GM12878 (cell line): Measurements from ENCODE around the gene ATP10D. TPM values are rescaled to one million over a fixed set of nuclear protein-coding genes. Genes with fewer than 3 reads are reported as not detected.

ENCODE experiments used
- ATAC-seq: fragments of 200-7000 bp; cut with Tn5 transposase; 3 replicates; pipeline ENCODE4 v1.9.1; 2020; ENCODE audit warnings: mild to moderate bottlenecking, moderate library complexity
- BruUV-seq: library from RNA; stranded (reverse); fragments of 400-500 nt; replicated peaks from 2 replicates; lab custom pipeline; 2021; lab: Mats Ljungman, UMichigan
- CTCF ChIA-PET: fragments of 300-600 bp; sonication (Branson Sonifier 250); formaldehyde crosslinking; extraction: SDS; loops from one replicate; lab custom pipeline; 2021; ENCODE audit warnings: inconsistent platforms; lab: Yijun Ruan, JAX
- POLR2A ChIA-PET: fragments of 350-600 bp; formaldehyde crosslinking; extraction: SDS; loops from one replicate; lab custom pipeline; 2021; ENCODE audit warnings: inconsistent platforms; lab: Charles Lee
- RAD21 ChIA-PET: fragments of 300-600 bp; sonication (Branson Sonifier 250); formaldehyde crosslinking; loops from one replicate; lab custom pipeline; 2023; ENCODE audit warnings: antibody characterized with exemption; ENCODE audit not compliant: unreplicated experiment; lab: Charles Lee
- SMC1A ChIA-PET: fragments of 300-600 bp; sonication (Branson Sonifier 250); formaldehyde crosslinking; loops from one replicate; lab custom pipeline; 2023; ENCODE audit not compliant: unreplicated experiment, uncharacterized antibody; lab: Charles Lee
- DNase-seq: peaks from one replicate; pipeline ENCODE4 v3.0.0-alpha.2; 2011; ENCODE audit warnings: low read depth, low spot score
- FAIRE-seq: peaks from 3 replicates; lab custom pipeline; 2011; peaks lifted over from hg19 to GRCh38; lab: Jason Lieb, UNC
- H2AFZ ChIP-seq: 2 replicates; pipeline ENCODE4 v1.6.0; 2011; ENCODE audit warnings: low read depth, low read length, control low read depth; ENCODE audit not compliant: control insufficient read depth
- H3K27ac ChIP-seq: 2 replicates; pipeline ENCODE4 v1.5.1; 2011; ENCODE audit warnings: control low read depth; ENCODE audit not compliant: control insufficient read depth, insufficient read depth
- H3K27me3 ChIP-seq, 2 experiments: replicated peaks in 1 of 2; 2 replicates each; pipeline versions ENCODE4 v1.6.0 to v1.6.1; 2011; ENCODE audit warnings: low read length in 1 of 2; ENCODE audit not compliant: control insufficient read depth in 2 of 2, insufficient read depth in 2 of 2
- H3K36me3 ChIP-seq, 2 experiments: 2 replicates each; pipeline ENCODE4 v1.5.1; 2011; ENCODE audit warnings: low read length in 1 of 2; ENCODE audit not compliant: control insufficient read depth in 2 of 2, insufficient read depth in 2 of 2
- H3K4me1 ChIP-seq: 2 replicates; pipeline ENCODE4 v1.6.1; 2011; ENCODE audit warnings: mild to moderate bottlenecking, low read length, moderate library complexity, mixed read lengths; ENCODE audit not compliant: control insufficient read depth, insufficient read depth
- H3K4me2 ChIP-seq: 2 replicates; pipeline ENCODE4 v1.6.0; 2011; ENCODE audit warnings: control low read depth; ENCODE audit not compliant: control insufficient read depth, insufficient read depth
- H3K4me3 ChIP-seq: fragments of 200-600 bp; sonication (generic); 2 replicates; pipeline ENCODE4 v1.5.1; 2016
- H3K79me2 ChIP-seq: 2 replicates; pipeline ENCODE4 v1.6.0; 2011; ENCODE audit warnings: low read length; ENCODE audit not compliant: control insufficient read depth, insufficient read depth
- H3K9ac ChIP-seq: 2 replicates; pipeline ENCODE4 v1.8.0; 2011; ENCODE audit warnings: low read length, control low read depth, mixed read lengths; ENCODE audit not compliant: control insufficient read depth, insufficient read depth
- H3K9me3 ChIP-seq: replicated peaks from 3 replicates; pipeline ENCODE4 v1.5.1; 2011; ENCODE audit warnings: mild to moderate bottlenecking, low read length; ENCODE audit not compliant: control insufficient read depth, insufficient read depth
- H4K20me1 ChIP-seq: 2 replicates; pipeline ENCODE4 v1.6.0; 2011; ENCODE audit not compliant: control insufficient read depth, insufficient read depth
- MTA3 ChIP-seq: IDR thresholded peaks from 2 replicates; pipeline ENCODE4 v1.6.1; 2012; ENCODE audit warnings: low read length, inconsistent platforms, borderline replicate concordance
- USF2 ChIP-seq: IDR thresholded peaks from 2 replicates; pipeline ENCODE4 v1.6.1; 2011; ENCODE audit warnings: low read depth, low read length, improper control_type of control experiment, borderline replicate concordance
- ZNF687 ChIP-seq: fragments of 450-650 bp; IDR thresholded peaks from 2 replicates; pipeline ENCODE4 v1.6.1; 2017; ENCODE audit warnings: mild to moderate bottlenecking, moderate library complexity
- WGBS: methylation state at CpG from one replicate; pipeline ENCODE4 v1.1.6; 2016; ENCODE audit warnings: low lambda C conversion rate; ENCODE audit not compliant: insufficient replicate concordance, insufficient coverage; ENCODE audit errors: missing lambda C conversion rate; 5-methylcytosine and 5-hydroxymethylcytosine counted together
- in situ Hi-C: fragments of 300-500 bp; cut with MboI; formaldehyde crosslinking; loops from 9 replicates; pipeline ENCODE4 v1.14.3; 2018; ENCODE audit warnings: mixed read lengths
- intact Hi-C: fragments of 100-400 bp; cut with micrococcal nuclease; formaldehyde crosslinking; loops from one replicate; pipeline ENCODE4 v1.14.2; 2022; ENCODE audit not compliant: unreplicated experiment
- polyA plus RNA-seq, 11 experiments: library from polyadenylated mRNA; depleted of rRNA in 4 of 11; unstranded in 6 of 11; stranded (reverse) in 5 of 11; fragments of >200 nt; fragmentation: Nextera tagmentation in 4 of 11; fragmentation: Illumina TruSeq in 1 of 11; extraction: Ambion mirVana in 4 of 11; extraction: Trizol in 1 of 11; gene quantifications; 1 replicate in 1 of 11; 2 replicates in 10 of 11; pipeline versions ENCODE4 v1.2.1 to v1.2.3, GENCODE V29; 2011 to 2016; ENCODE audit warnings: inconsistent platforms in 2 of 11, missing spikeins in 2 of 11, low read depth in 1 of 11
- total RNA-seq, 4 experiments: library from RNA; depleted of rRNA in 3 of 4; stranded (reverse); fragments of >200 nt in 3 of 4; fragmentation: Illumina TruSeq in 1 of 4; extraction: Trizol in 1 of 4; gene quantifications; 2 replicates each; pipeline versions ENCODE4 v1.2.1 to v1.2.3, GENCODE V29; 2013 to 2021

ATP10D gene
- total and polyA plus RNA-seq, 10 of the 15 experiments (the other 5 are each of a cell fraction or from before 2014, with no cell fraction given) = 10.2 to 50.3 (median 19.1) TPM

- TF ChIP-seq ZNF687 (no peak), MTA3 (no peak)
- TF ChIP-seq, all 136 proteins: peak for 0
These were observed 81.9 kb downstream of the ATP10D start (continued) for GRCh38 chr4:47566969-47567368.

GRCh38 chr4:47567511-47567910 lies 82.4 kb downstream of the ATP10D start:
- no peaks in the 10 kb centered on the region for H3K79me2 ChIP-seq
- ATAC-seq = no peak
- H2AFZ ChIP-seq = no peak overlapping the region
- intact Hi-C loops (no loop called here), in situ Hi-C loops (no loop called here)
- no peaks in the 10 kb centered on the region for H4K20me1 ChIP-seq
- SMC1A ChIA-PET = interaction anchor here (1.0 to 3.0 kb wide), 10 partner anchors 8 to 82 kb away, joined by 3 to 14 read pairs (median 4); partner anchors contain the start of gene ATP10D
- no peak overlapping the region for H3K9ac ChIP-seq
- peak; percentile 68 for FAIRE-seq
- WGBS = 100% methylated on average over 1 of the region's 1 CpG
- DNase-seq = no peak
- H3K36me3 ChIP-seq = peaks cover 2 to 7% of the 10 kb centered on the region in 2 experiments
- H3K4me1 ChIP-seq = peaks cover 5% of the 10 kb centered on the region; the same call in 1 of the 2 replicates
- peaks cover 2% of the 10 kb centered on the region; the same call in 1 of the 3 replicates for H3K9me3 ChIP-seq
- no peak overlapping the region for H3K4me2 ChIP-seq
- CTCF ChIA-PET = interaction anchor here (0.8 to 4.5 kb wide), 13 partner anchors 11 to 366 kb away, joined by 3 to 26 read pairs (median 4); partner anchors contain the start of genes ATP10D and COMMD8
- POLR2A ChIA-PET = no interaction called here
- no peak for TF ChIP-seq USF2
- H3K27me3 ChIP-seq = no peaks in the 10 kb centered on the region; a peak in 1 of 4 replicates
- no peak overlapping the region for H3K4me3 ChIP-seq
- no TSS peak for BruUV-seq
- no peak overlapping the region for H3K27ac ChIP-seq
- RAD21 ChIA-PET = interaction anchor here (0.6 to 1.6 kb wide), 7 partner anchors 49 to 617 kb away, joined by 3 to 4 read pairs (median 4); partner anchors contain the start of gene COMMD8
